ENCODE measurements around the gene CCHCR1.

Gene CCHCR1

DNA sequence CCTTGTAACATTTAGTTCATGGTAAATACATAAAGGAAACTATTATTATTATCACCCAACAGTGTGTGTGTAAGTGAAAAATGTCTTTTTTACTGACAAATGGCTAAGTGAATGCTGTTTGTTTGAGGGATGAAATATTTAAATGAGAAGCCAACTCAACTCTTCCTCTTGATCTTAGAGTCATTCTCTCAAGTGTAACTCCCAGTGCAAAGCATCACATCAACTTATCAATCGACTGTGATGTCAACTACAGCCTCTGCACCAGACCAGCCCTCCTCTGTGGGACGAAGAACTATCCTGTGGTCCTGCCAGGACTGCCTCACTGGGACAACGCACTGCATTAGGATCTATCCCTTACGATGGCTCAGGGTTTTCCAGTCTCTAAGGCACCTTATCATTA is 50.5 kb downstream of the CCHCR1 start:
- no peak for DNase-seq (ENCODE audit: low read depth)

DNA sequence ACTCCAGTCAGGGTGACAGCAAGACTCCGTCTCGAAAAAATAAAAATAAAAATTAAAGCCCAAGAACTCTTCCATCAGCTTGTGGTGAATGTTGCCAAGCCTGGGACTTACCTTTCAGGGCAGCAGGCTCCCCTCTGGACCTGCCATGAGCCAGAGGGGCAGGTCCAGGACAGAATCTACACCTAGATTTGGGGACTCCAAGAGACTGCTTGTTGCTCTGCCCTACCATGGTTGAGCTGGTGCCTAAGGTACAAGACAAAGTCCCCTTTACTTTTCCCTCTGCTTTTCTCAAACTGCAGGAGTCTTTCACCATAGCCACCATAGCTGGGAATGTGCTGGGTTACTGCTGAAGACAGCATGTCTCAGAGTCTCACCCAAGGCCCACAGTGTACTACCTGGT is 54.5 kb downstream of the CCHCR1 start:
- DNase-seq (ENCODE audit: low read depth), result no peak

DNA sequence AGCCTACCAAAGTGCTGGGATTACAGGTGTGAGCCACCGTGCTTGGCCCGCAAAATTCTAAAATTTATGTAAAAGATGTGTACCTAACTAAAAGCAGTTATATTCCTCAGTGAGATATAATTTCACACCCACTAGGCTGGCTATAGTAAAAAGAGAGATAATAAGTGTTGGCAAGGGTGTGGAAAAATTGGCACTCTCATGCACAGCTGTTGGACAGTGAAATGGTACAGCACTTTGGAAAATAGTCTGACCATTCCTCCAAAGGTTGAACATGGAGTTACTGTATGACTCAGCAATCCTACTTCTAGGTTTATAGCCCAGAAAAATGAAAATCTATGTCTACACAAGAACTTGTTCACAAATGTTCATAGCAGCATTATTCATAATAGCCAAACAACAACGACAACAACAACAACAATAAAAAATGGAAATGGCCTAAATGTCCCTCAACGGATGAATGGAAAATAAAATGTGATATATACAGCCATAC is 59.1 kb downstream of the CCHCR1 start:
- no peak for DNase-seq (ENCODE audit: low read depth)

DNA sequence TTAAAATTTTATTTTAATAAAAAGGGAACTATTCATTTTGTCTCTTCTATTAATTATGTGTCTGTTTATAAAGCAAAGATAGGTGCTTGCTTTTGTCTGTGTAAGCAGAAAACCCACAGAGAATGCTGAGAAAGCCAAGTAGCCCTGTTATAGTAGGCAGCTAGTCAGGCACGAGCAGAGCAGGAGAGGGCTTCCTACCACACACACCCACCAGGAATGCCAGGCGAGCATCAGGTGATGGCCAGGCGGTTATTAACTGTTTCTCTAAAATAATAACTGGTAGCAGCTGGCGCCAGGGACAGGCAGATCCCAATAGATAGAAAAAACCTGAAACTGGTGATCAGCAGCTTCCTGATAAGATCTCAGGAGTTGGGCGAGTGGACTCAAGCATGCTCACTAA is 60.9 kb downstream of the CCHCR1 start:
- DNase-seq (ENCODE audit: low read depth), result no peak

DNA sequence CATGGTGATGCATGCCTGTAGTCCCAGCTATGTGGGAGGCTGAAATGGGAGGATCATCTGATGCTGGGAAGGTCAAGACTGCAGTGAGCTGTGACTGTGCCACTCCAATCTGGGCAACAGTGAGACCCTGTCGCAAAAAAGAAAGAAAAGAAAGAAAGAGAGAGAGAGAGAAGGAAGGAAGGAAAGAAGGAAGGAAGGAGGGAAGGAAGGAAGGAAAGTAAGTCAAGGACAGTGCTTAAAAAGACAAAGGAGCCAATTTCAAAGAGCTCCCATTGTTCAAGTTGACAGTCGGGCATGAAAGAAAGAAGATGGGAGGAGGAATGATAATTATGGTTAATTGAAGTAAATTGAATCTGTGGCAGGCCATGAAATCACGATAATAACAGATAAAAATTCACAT is 61.4 kb downstream of the CCHCR1 start:
- DNase-seq (ENCODE audit: low read depth), result no peak

DNA sequence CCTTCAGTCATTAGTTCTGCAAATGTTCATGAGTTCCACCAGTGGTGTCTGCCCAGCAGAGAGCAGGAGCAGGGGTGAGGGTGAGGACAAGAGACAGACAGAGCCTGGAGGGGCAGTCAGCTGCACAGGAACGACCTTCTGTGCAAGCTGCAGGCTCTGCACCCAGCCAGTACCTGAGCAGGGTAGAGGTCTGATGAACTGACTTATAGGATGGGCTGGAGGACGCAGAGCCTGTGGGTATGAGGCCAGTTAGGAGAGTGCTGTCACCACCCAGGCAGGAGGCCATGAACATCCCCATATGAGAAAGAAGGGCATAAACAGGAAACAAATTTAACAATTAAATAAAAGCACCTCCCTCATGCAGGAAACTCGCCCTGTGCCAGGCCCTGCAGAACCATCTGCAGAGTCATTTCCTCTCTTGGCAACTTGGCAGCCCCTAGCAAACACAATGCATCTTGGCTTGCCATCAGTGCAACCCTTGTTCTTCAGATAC is 63.2 kb downstream of the CCHCR1 start:
- DNase-seq (ENCODE audit: low read depth), result no peak

DNA sequence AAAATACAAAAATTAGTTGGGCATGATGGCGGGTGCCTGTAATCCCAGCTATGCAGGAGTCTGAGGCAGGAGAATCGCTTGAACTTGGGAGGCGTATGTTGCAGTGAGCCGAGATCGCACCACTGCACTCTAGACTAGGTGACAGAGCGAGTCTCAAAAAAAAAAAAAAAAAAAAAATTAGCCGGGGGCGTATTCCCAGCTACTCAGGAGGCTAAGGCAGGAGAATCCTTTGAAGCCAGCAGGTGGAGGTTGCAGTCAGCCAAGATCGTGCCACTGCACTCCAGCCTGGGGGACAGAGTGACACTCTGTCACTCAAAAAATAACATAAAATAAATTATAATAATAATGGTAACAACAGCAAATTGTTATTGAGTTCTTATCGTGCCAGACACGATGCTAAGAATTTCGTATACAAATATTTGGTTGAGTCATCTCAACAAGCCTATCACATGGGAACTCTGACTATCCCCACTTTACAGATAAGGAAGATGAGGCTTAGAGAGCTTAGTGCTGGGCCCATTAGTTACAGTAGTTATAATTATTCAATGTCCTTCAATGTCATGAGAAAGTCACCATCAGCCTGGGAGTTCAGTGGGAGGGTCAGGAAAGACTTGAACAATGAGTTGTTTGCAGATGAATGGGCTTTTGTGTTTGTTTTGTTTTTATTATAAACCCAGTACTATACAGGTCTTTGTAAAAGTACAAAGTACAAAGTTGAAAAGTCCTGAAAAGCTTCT is 64.7 kb downstream of the CCHCR1 start:
- no peak for DNase-seq (ENCODE audit: low read depth)
